ENCODE data around the gene PAM. TPM values are rescaled to one million over a fixed set of nuclear protein-coding genes. Genes with fewer than 3 reads are reported as not detected.

The PAM gene
- total RNA-seq, 2 experiments from 2014 or later, result not detected

DNA sequence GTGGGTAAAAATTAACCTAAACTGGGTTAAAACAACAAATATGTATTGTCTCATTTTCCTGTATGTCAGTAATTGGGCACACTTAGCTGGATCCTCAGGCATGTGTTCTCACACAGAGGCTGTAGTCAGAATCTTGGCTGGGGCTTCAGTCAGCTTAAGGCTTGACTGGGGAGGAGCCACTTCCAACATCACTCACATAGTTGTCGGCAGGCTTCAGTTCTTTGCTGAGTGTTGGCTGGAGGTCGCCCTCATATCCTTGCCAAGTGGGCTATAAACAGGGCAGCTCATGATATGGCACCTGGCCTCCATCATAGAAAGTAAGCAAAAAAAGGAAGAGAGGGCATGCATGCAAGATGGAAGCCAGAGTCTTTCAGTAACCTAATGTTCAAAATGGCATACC is 191.9 kb downstream of the PAM start:
- H3K9me3 ChIP-seq (ENCODE audit: low read length), result no peaks in the 10 kb centered on the region
- CTCF ChIA-PET (ENCODE audit: unreplicated experiment), result no interaction called here
- no peak overlapping the region for H3K27ac ChIP-seq (ENCODE audit: low read depth, low read length, poor library complexity, severe bottlenecking)
- H3K36me3 ChIP-seq (ENCODE audit: insufficient read depth, low read length), result no peaks in the 10 kb centered on the region
- BruUV-seq (replicated peaks), result no TSS peak
- intact Hi-C loops (cut with micrococcal nuclease; ENCODE audit: unreplicated experiment), result no loop called here
- no peak overlapping the region for H3K4me2 ChIP-seq (ENCODE audit: low read length)
- H3K4me3 ChIP-seq (ENCODE audit: low read depth, low read length, poor library complexity, severe bottlenecking), result no peak overlapping the region
- no peaks in the 10 kb centered on the region for H4K20me1 ChIP-seq (ENCODE audit: insufficient read depth, low read length)
- POLR2A ChIA-PET, result no interaction called here
- H2AFZ ChIP-seq (ENCODE audit: low read length), result no peak overlapping the region
- no peaks in the 10 kb centered on the region for H3K79me2 ChIP-seq (ENCODE audit: insufficient read depth, low read depth, low read length)
- TF ChIP-seq, protein P1, sequence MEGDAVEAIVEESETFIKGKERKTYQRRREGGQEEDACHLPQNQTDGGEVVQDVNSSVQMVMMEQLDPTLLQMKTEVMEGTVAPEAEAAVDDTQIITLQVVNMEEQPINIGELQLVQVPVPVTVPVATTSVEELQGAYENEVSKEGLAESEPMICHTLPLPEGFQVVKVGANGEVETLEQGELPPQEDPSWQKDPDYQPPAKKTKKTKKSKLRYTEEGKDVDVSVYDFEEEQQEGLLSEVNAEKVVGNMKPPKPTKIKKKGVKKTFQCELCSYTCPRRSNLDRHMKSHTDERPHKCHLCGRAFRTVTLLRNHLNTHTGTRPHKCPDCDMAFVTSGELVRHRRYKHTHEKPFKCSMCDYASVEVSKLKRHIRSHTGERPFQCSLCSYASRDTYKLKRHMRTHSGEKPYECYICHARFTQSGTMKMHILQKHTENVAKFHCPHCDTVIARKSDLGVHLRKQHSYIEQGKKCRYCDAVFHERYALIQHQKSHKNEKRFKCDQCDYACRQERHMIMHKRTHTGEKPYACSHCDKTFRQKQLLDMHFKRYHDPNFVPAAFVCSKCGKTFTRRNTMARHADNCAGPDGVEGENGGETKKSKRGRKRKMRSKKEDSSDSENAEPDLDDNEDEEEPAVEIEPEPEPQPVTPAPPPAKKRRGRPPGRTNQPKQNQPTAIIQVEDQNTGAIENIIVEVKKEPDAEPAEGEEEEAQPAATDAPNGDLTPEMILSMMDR (conservative IDR thresholded peaks at IDR 0.05; ENCODE audit: low read length), result no peak
- no peak for TF ChIP-seq EZH2phosphoT487 (IDR thresholded peaks at IDR 0.05; ENCODE audit: borderline replicate concordance, low read depth, low read length)
- no peaks in the 10 kb centered on the region for H3K4me1 ChIP-seq (ENCODE audit: insufficient read depth, low read length, poor library complexity, severe bottlenecking)
- no peak for DNase-seq (ENCODE audit: low spot score)
- no peaks in the 10 kb centered on the region for H3K9me2 ChIP-seq (ENCODE audit: insufficient read depth, low read length)

DNA sequence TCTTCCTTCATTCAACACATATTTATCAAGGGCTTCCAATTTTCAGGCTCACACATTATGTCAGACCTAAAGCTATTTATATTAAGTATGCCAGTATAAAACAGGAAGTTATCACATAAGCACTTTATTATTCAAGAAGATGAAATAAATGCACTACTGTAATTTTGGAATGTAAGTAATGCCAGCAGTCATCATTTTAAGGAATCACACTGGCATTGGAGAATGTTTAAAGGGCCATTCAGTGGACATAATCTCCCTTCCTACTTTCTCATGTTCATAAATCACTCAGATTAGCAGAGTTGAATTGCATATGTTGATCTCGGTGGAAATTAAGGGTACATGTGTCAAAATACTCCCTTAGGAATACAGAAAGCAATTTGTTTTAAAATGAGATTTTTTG is 200.4 kb downstream of the PAM start:
- no peaks in the 10 kb centered on the region for H3K4me1 ChIP-seq (ENCODE audit: insufficient read depth, low read length, poor library complexity, severe bottlenecking)
- H3K79me2 ChIP-seq (ENCODE audit: insufficient read depth, low read depth, low read length), result no peaks in the 10 kb centered on the region
- H3K36me3 ChIP-seq (ENCODE audit: insufficient read depth, low read length), result no peaks in the 10 kb centered on the region
- POLR2A ChIA-PET, result interaction anchor here (0.5 kb wide), 1 partner anchor 15 kb away, joined by 3 read pairs; no protein-coding TSS in a partner anchor
- H2AFZ ChIP-seq (ENCODE audit: low read length), result no peak overlapping the region
- TF ChIP-seq, protein P1 (conservative IDR thresholded peaks at IDR 0.05; ENCODE audit: low read length), result no peak
- TF ChIP-seq EZH2phosphoT487 (IDR thresholded peaks at IDR 0.05; ENCODE audit: borderline replicate concordance, low read depth, low read length), result no peak
- H3K4me3 ChIP-seq (ENCODE audit: low read depth, low read length, poor library complexity, severe bottlenecking), result no peak overlapping the region
- CTCF ChIA-PET (ENCODE audit: unreplicated experiment), result no interaction called here
- intact Hi-C loops (cut with micrococcal nuclease; ENCODE audit: unreplicated experiment), result no loop called here
- no peak overlapping the region for H3K27ac ChIP-seq (ENCODE audit: low read depth, low read length, poor library complexity, severe bottlenecking)
- no peak overlapping the region for H3K4me2 ChIP-seq (ENCODE audit: low read length)
- H4K20me1 ChIP-seq (ENCODE audit: insufficient read depth, low read length), result no peaks in the 10 kb centered on the region
- H3K9me3 ChIP-seq (ENCODE audit: low read length), result no peaks in the 10 kb centered on the region
- no peaks in the 10 kb centered on the region for H3K9me2 ChIP-seq (ENCODE audit: insufficient read depth, low read length)
- no TSS peak for BruUV-seq (replicated peaks)
- no peak for DNase-seq (ENCODE audit: low spot score)

DNA sequence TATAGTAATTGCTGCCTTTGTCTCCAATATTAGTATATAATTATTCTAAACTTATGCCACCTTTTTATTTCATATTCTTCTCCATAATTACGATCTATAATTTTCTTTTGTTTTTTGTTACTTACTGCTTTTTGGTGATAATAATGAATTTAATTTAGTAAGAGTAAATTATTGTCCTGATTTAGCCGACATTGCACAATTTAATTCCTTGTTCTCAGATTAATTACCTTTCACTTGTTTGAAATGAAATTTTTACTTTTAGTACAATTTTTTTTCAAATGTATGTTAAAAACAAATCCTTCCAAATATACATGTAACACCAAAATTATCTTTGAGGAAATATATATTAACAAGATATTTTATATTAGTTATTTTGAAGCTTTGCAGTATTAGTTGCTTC is 201.5 kb downstream of the PAM start:
- Histone ChIP-seq H3K4me3 (ENCODE audit: low read depth, low read length, poor library complexity, severe bottlenecking) (no peak overlapping the region), H3K4me2 (ENCODE audit: low read length) (no peak overlapping the region), H4K20me1 (ENCODE audit: insufficient read depth, low read length) (no peaks in the 10 kb centered on the region), H3K27ac (ENCODE audit: low read depth, low read length, poor library complexity, severe bottlenecking) (no peak overlapping the region), H3K36me3 (ENCODE audit: insufficient read depth, low read length) (no peaks in the 10 kb centered on the region), H2AFZ (ENCODE audit: low read length) (no peak overlapping the region), H3K4me1 (ENCODE audit: insufficient read depth, low read length, poor library complexity, severe bottlenecking) (no peaks in the 10 kb centered on the region), H3K9me3 (ENCODE audit: low read length) (no peaks in the 10 kb centered on the region), H3K79me2 (ENCODE audit: insufficient read depth, low read depth, low read length) (no peaks in the 10 kb centered on the region), H3K9me2 (ENCODE audit: insufficient read depth, low read length) (no peaks in the 10 kb centered on the region)
- ChIA-PET CTCF (ENCODE audit: unreplicated experiment) (no interaction called here), POLR2A (interaction anchor here (0.6 kb wide), 1 partner anchor 13 kb away, joined by 3 read pairs; no protein-coding TSS in a partner anchor)
- BruUV-seq (replicated peaks), result no TSS peak
- intact Hi-C loops (cut with micrococcal nuclease; ENCODE audit: unreplicated experiment), result no loop called here
- no peak for TF ChIP-seq EZH2phosphoT487 (IDR thresholded peaks at IDR 0.05; ENCODE audit: borderline replicate concordance, low read depth, low read length)
- TF ChIP-seq, protein P1 (conservative IDR thresholded peaks at IDR 0.05; ENCODE audit: low read length), result no peak
- no peak for DNase-seq (ENCODE audit: low spot score)

Data from OCI-LY7 (cell line).